Measurements from ENCODE around the gene ARG2. TPM values are rescaled to one million over a fixed set of nuclear protein-coding genes. Genes with fewer than 3 reads are reported as not detected.

Gene ARG2
- total and polyA plus RNA-seq, 9 of the 15 experiments (the other 6 are each of a cell fraction or from before 2014, with no cell fraction given): 6.2 to 75.0 (median 17.8) TPM

- TF ChIP-seq ZNF174 (CRISPR knock-in tag; IDR thresholded peaks at IDR 0.05) (no peak), ZNF696 (CRISPR knock-in tag; conservative IDR thresholded peaks at IDR 0.05) (no peak), ZNF444 (CRISPR knock-in tag; IDR thresholded peaks at IDR 0.05) (no peak), ZFP1 (CRISPR knock-in tag; IDR thresholded peaks at IDR 0.05) (no peak), ZBTB9 (CRISPR knock-in tag; IDR thresholded peaks at IDR 0.05) (no peak), CAMTA2 (CRISPR knock-in tag; conservative IDR thresholded peaks at IDR 0.05) (no peak), NELFE (IDR thresholded peaks at IDR 0.05; ENCODE audit: insufficient read depth, insufficient read length) (no peak), NEUROD1 (IDR thresholded peaks at IDR 0.05; ENCODE audit: borderline replicate concordance, low read depth, low read length, partially characterized antibody) (no peak), BACH1 (tag; IDR thresholded peaks at IDR 0.05) (no peak), SLC30A9 (CRISPR knock-in tag; IDR thresholded peaks at IDR 0.05) (no peak), DNMT1 (IDR thresholded peaks at IDR 0.05) (no peak), ZNF75A (CRISPR knock-in tag; IDR thresholded peaks at IDR 0.05) (no peak), KLF1 (tag; IDR thresholded peaks at IDR 0.05) (no peak), NCOA4 (IDR thresholded peaks at IDR 0.05; ENCODE audit: partially characterized antibody) (no peak)
Observed at GRCh38 chr14:67630938-67631337, 11.2 kb downstream of the ARG2 start (continued).
